G401 (cell line): ENCODE measurements around the gene YWHAQ. TPM values are rescaled to one million over a fixed set of nuclear protein-coding genes. Genes with fewer than 3 reads are reported as not detected.
"Not testable (repeated sequence)": the region's sequence is repeated elsewhere in the genome, so short reads cannot be mapped to it uniquely, and the experiment has no call there.

Source experiments
- DNase-seq: peaks from one replicate; pipeline ENCODE4 v3.0.0-alpha.2; 2015; ENCODE audit warnings: low spot score
- in situ Hi-C: cut with HindIII; loops from 2 replicates; pipeline ENCODE4 v1.10.0; 2016; ENCODE audit warnings: low sequenced_read_pairs, mixed read lengths
- total RNA-seq: library from RNA; depleted of rRNA; stranded (reverse); fragments of >200 nt; shearing (Covaris generic); gene quantifications from 2 replicates; pipeline ENCODE4 v1.2.3, GENCODE V29; 2014

YWHAQ gene
- total RNA-seq, 1 experiment from 2014 or later = 560 TPM

DNA sequence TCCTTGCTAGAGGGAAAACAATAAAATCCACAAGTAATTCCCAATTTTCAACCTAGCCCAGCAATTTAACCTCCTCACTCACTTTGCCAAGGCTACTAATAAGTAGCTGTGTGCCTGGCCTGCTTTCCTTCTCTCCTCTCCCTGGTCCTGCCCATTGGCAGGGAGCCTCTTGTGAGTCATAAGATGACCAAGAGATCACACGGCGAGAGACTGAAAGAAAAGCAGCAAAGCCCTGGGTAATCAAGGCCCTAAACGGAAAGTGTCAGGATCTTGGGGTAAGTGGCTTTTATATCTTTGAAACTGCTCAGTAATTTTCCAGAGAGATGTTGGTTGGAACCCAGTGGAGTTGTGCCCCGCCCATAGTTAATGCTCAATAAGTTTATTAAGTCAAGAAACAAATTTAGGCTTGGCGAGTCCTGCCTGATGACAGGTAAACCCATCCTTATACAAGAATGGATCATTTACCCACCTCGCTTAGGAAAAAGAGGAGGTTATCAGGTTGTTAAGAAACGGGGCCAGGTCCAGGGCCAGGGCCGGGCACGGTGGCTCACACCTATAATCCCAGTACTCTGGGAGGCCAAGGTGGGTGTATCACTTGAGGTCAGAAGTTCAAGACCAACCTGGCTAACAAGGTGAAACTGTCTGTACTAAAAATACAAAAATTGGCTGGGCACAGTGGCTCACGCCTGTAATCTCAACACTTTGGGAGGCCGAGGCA, 65.2 kb downstream of the YWHAQ start:
- in situ Hi-C loops = no loop called here
- no peak for DNase-seq

DNA sequence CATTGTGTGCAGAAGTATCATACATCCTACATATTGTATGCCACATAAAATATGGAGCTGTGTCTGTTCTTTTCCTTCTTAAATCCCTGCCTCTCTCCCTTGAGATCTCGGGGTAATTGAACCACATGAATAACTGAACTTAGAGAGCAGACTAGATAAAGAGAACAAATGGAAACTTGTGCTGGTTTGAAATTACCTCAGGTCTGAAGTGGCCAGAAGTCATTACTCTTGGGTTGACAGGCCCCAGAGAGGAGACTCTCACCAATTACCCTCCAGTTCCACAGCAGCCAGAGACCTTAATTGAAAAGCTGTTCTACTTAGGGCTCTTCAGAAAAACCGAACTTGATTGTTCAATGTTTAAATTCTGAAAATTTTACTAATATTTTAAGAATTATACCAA, 70.2 kb downstream of the YWHAQ start:
- in situ Hi-C loops = no loop called here
- no peak for DNase-seq

DNA sequence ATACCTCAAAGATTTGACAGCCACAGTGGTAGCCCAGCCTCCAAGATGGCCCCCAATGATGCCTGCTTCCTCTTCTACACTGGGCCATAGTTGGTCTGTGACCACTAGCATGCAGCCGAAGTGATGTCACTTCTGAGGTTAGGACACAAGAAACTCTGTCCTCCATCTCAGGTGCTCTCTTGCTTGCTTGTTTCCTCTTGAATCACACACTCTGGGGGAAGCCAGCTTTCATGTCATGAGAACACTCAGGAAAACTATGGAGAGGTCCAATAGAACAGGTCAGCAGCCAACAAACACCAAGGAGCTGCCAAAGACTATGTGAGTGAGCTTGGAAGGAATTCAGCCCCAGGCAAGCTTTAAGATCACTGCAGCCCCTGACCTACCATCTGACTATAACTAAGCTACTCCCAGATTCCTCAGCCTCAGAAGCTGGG, 71.8 kb downstream of the YWHAQ start:
- in situ Hi-C loops = no loop called here
- DNase-seq = no peak

DNA sequence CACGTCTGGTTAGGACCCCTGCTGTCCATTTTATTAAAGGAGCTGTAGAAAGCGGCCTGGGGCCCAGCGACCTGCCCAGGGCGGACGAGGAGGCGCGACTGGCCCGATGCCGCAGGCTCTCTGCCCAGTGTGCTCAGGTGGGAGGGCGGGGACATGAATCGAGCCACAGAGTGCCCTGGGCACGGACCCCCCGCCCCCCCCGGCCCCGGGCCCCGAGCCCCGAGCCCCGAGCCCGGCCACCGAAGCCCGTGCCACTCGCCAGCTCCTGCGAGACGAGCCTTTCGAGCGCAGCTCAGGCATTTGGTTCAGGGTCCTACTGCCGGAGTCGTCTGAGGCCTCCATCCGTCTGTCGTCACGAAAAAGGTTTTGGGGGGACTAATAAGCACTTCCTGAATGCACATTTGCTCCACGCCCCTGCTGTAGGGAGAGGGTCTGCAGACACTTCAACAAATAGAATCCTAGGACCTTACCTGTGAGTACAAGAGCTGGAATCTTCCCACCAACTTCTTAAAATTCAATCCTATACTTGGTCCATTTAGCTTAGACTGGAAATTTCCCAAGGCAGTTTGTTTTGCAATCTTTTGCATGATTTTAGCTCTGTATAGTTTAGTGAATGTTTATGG, 74.6 kb downstream of the YWHAQ start:
- in situ Hi-C loops = no loop called here
- DNase-seq = no peak

DNA sequence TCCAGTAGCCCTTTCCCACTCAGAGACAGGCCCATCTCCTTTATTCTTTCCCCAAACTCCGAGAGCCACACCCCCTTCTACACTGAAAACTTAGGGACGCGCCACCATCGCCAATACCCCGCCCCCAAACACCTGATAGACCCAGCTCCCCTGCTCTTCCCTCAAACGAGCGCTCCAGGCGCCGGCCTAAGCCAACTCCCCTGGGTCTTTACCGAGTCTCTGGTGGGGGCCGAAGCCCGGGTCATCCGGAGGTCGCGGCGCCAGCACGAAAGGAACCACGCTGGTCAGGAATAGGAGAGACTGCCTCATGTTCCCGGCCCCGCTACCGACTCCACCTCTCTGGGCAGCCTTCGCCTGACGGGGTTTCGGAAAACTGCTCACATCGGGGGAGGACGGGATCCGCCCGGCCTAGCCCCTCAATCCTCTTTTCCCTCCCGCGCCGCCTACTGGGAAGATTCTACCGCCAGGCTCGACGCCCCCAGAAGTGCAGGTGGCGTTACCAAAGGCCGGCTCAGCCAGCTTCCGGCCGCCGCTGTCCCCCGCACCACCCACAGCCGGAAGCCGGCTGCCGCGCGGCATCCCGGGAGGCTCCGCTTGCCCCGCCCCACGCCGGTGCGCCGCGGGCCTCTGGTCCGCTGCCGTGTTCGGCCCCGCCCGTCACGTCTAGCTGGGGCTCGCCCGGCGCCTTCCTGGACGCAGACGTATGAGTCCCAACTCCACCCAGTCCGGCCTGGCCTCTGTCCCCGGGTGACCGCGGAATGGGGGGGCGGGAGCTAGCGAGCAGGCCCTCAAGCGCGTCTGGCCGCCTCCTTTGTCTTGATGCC, 75.3 kb downstream of the YWHAQ start, which contains the start of gene ADAM17:
TSS of gene ADAM17 (minus strand) at position 534 of the 824 bp plus-strand sequence. CDS start at position 309, 225 bp downstream.
- DNase-seq = peak; percentile 96
- in situ Hi-C loops = no loop called here

DNA sequence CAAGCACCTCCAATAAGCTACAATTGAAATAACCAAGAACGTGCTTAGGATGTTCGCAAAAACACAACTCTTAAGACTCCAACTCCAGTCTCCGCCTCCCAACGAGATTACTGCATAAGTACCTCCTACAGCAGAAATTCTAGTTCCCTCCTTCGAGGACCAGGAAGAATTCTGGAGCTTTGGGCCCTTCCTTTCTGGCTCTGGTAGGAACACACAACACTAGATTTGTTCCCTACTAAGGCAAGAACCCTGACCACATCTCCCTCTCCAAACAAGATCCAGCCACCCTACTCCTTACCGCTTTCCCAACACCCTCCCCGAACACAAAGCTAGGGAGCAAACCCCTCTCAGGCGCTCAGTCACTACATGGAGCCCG, 75.9 kb downstream of the YWHAQ start:
- peak; percentile 46 for DNase-seq
- in situ Hi-C loops = no loop called here

DNA sequence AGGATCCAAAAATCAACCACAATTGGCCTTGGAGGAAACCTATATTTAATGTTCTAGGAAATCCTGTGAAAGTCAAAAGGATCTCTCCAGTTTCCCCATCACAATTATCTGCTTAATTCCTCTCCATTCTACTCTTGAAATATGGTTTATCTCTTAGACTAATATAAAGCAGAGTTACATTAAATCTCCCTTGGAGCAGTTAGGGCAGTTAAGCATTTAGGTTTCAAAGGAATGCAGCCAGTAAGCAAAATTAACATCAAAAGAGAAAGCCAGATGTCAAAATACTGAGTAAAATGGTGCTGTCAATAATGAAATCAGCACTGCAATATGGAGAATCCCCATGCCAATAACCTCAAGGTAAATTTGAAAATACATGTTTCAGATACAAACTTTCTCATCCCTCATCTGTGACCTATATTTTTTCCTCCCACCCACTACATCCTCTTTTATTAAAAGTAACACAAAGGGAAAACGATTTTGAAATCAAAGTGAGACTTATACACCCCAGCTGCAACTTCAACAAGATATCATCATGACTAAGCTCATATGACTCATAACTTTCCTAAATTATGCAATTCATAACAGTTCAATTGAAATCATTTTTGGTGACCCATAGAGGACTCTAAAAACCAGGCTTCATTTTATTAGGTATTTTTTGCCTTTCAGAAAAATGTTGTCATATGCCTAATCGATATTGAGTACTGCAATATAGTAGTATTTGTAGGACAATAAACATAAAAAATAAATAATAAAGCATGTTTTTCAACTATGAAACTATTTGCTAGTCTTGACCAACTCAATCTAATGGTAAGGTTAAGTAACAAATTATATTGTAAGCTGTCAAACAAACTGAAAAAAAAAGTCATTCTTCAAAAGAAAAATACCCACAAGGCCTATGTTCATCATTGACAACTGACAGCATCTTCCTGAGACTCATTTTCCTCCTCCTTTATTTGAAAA, 78.3 kb downstream of the YWHAQ start:
- no peak for DNase-seq
- in situ Hi-C loops = no loop called here

DNA sequence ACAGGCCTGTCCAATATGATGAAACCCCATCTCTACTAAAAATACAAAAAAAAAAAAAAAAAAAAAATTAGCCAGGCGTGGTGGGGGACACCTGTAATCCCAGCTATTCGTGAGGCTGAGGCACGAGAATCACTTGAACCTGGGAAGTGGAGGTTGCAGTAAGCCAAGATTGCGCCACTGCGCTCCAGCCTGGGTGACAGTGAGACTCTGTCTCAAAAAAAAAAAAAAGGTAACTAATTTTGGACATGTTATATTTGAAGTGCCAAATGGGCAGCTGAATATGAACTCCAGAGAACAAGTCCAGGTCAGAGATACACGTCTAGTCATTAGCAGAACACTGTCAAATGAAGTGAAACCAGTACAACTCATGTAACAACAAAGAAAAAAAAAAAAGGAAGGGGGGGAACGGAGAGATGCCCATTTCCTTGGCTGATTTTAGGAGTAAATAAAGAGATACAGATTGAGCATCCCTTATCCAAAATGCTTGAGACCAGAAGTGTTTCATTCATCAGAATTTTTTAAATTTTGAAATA, 79.9 kb downstream of the YWHAQ start:
- in situ Hi-C loops, DNase-seq: not testable (repeated sequence)

DNA sequence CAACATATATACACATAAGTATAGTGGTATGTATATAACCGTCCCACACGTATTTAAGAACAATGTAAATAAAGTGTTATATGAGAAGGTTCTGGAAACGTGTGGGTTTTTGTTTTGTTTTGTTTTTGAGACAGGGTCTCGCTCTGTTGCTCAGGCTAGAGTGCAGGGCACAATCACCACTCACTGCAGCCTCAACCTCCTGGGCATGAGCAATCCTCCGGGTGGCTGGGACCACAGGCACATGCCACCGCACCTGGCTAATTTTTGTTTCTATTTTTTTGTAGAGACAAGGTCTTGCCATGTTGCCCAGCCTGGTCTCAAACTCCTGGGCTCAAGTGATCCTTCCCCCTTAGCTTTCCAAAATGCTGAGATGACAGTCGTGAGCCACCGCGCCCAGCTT, 81.4 kb downstream of the YWHAQ start:
- in situ Hi-C loops = no loop called here
- DNase-seq = no peak

DNA sequence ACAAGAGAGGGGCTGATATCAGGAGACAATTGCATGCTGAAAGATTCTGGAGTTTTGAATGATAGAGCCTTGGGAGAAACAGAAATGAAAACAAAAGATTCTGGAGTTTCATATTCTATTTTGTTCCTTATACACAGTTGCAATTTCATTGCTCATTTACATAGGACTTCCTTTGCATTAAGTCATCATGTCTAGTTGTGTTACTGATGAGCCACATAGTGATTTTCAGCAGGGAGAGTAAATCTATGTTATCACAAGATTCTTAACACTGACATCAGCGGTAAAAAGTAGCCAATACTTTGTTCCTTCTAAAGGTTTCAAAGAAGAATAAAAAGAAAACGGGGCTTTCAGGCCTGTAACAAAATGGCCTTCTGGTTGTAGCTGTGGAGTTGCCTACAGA, 82.3 kb downstream of the YWHAQ start:
- in situ Hi-C loops = no loop called here
- no peak for DNase-seq

DNA sequence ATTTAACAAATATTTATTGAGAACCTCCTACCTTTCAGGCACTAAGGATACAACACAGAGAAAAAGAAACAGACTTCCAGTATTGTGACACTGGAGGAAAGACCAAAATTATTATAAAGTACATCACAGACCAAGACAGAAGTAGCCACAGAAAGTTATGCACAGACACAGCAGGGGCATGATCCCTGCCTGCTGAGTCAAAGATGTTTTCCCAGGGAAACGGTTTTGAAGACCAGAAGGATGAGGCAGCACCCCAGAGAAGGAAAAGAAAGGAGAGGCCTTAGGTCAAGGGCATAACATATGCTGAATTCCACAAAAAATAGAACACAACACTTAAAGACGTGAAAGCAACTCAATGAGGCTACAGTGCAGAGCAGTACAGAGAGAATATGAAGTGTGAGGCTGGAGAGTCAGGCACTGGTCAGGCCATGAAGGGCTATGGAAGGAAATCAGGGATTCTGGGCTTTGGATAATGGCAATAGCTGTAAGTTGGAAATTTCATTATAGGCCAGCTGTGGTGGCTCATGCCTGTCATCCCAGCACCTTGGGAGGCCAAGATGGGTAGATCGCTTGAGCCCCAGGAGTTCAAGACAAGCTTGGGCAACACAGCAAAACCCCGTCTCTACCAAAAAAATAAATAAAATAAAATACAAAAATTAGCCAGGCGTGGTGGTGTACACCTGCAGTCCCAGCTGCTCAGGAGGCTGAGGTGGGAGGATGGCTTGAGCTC, 83.4 kb downstream of the YWHAQ start:
- in situ Hi-C loops = no loop called here
- DNase-seq = no peak

DNA sequence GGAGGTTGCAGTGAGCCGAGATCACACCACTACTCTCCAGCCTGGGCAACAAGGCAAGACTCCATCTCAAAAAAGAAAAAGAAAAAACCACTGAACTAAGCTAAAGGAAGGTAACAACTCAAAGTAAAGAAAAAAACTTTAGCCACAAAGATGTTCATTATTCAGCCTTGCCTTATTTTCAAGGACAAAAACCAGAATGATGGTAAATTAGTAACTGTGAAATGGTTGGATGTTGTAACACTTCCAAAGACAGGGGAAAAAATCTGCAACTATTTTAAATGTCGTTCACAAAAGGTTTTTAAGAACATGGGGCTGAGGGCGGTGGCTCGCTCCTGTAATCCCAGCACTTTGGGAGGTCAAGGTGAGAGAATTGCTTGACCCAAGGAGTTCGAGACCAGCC, 85.3 kb downstream of the YWHAQ start:
- DNase-seq = no peak
- in situ Hi-C loops = no loop called here

DNA sequence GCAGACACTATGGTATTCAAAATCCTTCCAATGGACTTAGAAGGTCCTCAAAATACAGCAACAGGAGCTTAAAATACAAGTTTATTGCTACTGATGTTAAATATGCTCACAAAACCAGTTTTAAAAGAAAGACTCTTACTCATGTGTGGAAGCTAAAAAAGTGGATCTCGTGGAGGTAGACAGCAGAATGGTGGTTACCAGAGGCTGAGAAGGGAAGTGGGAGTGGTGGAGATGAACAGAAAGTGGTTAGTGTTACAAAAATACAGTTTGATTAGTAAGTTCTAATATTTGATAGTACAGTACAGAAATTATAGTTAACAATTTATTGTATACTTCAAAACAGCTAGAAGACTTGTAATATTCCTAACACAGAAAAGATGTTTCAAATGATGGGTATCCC, 87.2 kb downstream of the YWHAQ start:
- in situ Hi-C loops = no loop called here
- DNase-seq = no peak

DNA sequence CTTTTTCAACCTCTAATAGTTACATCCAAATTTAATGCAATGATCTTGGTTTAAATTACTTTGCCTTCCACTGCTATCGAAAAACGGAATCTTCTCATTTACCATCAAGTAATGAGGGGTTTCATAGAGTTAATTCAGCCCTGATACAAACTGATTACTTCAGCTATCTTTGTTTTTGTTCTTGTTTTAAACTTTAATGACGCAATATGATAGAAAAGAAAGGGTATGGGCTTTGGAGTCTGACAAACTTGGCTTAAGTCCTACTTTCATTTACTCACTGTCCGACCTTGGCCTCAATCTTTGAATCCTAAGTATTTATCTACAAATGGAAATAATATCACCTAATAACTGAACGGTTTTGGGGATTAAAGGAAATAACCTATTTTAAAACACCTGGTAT, 91.3 kb downstream of the YWHAQ start:
- in situ Hi-C loops = no loop called here

DNA sequence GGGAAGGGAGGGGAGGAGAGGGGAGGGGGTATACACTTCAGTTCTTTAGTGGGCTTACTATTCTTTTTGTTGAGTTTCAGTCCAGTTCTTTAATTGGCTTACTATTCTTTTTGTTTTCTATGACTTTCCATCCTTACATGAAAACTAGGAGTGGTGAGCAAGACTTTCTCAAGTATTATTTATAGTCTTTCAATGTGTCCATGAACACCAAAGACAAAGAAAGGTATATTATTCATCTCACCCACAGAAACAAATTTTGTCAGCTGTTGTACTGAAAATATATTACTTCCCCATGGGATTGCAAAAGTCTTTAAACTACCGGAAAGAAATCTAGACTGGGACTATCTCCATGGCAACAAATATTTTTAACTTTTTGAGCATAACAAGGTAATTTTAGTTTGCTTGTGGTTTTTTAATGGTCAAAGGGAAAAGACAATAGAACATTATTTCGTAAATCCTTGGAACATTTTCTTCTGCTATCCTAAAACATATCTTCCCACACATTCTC, 92.7 kb downstream of the YWHAQ start:
- no peak for DNase-seq
- in situ Hi-C loops = no loop called here

More for the DNA sequence above, 91.3 kb downstream of the YWHAQ start:
- no peak for DNase-seq

DNA sequence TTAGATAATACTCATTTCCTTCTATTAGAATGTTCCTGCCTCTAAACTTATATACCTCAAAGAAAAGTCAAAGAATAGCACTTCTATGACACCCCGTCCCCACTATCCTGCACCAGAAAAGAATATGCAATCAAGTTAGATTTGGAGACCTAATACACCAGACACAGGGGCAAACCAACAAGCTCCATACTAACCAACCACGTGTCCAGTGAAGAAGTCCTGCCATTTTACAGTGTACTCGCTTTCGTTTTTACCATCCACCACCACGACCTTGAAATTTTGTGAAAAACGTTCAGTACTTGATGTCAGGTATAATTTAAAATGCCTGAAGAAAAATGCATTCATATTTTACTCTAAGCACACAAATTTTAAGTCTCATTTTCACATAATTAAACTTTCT, 94.3 kb downstream of the YWHAQ start:
- in situ Hi-C loops = no loop called here
- no peak for DNase-seq

DNA sequence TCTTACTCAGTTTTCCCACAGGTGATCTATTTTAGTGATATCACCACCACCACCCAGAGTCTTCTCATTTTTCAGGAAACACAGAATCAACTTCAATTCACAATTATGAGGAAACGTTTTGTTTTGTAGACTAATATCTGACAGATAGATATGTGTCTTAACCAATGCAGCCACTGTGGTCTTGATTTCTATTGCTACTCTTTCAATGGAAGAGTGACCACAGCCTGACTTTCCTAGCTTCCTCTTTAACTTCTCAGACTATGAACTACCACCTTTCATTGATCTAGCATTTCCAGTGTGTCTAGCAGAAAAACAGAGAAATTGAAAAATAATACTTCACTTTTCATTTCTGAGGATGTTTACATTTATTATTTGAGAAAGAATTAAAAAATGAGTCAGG, 95.6 kb downstream of the YWHAQ start:
- no peak for DNase-seq
- in situ Hi-C loops = no loop called here
